ENCODE data around the gene BRD1.

Gene BRD1

GRCh38 chr22:49800408-49801238, 27.1 kb downstream of the BRD1 start:
- DNase-seq = no peak

- DNase-seq = no peak
Observed at GRCh38 chr22:49799431-49800075, 28.1 kb downstream of the BRD1 start.

- no peak for DNase-seq
Observed at GRCh38 chr22:49798486-49799151, 29.1 kb downstream of the BRD1 start.

GRCh38 chr22:49797706-49798105, 30.0 kb downstream of the BRD1 start:
- no peak for DNase-seq

- no peak for DNase-seq
Observed at GRCh38 chr22:49796596-49797270, 30.9 kb downstream of the BRD1 start.

- DNase-seq = no peak
Observed at GRCh38 chr22:49795521-49795920, 32.2 kb downstream of the BRD1 start.

- DNase-seq = no peak
Observed at GRCh38 chr22:49793871-49794270, 33.8 kb downstream of the BRD1 start.

- no peak for DNase-seq
Observed at GRCh38 chr22:49793296-49793695, 34.4 kb downstream of the BRD1 start.

- DNase-seq = no peak
Observed at GRCh38 chr22:49792107-49792506, 35.6 kb downstream of the BRD1 start.

- DNase-seq = no peak
Observed at GRCh38 chr22:49791682-49792081, 36.0 kb downstream of the BRD1 start.

- no peak for DNase-seq
Observed at GRCh38 chr22:49790912-49791311, 36.8 kb downstream of the BRD1 start.

GRCh38 chr22:49789289-49790141, 38.2 kb downstream of the BRD1 start:
- peak; percentile 26 for DNase-seq

- DNase-seq = no peak
Observed at GRCh38 chr22:49788504-49788903, 39.2 kb downstream of the BRD1 start.

GRCh38 chr22:49787861-49788260, 39.8 kb downstream of the BRD1 start:
- no peak for DNase-seq

GRCh38 chr22:49786976-49787706, 40.5 kb downstream of the BRD1 start:
- DNase-seq = no peak

- no peak for DNase-seq
Observed at GRCh38 chr22:49785841-49786471, 41.7 kb downstream of the BRD1 start.

GRCh38 chr22:49785046-49785521, 42.6 kb downstream of the BRD1 start:
- no peak for DNase-seq

GRCh38 chr22:49784630-49784971, 43.1 kb downstream of the BRD1 start:
- DNase-seq = no peak

GRCh38 chr22:49783926-49784629, 43.6 kb downstream of the BRD1 start:
- DNase-seq = no peak

GRCh38 chr22:49783036-49783746, 44.5 kb downstream of the BRD1 start:
- no peak for DNase-seq

Data from activated effector memory CD4-positive, alpha-beta T cell treated with Interleukin-2 at 50 U/mL for 16 hours (primary cell).